Psoas muscle (tissue), 8 donors: ENCODE measurements around the gene TXK. TPM values are rescaled to one million over a fixed set of nuclear protein-coding genes. Genes with fewer than 3 reads are reported as not detected.

Source experiments
- ATAC-seq, 4 donors: fragments of 200-7000 bp; cut with Tn5 transposase; one replicate each; pipeline ENCODE4 v1.9.1; 2020; ENCODE audit warnings: moderate library complexity in 3 of 4, mild to moderate bottlenecking in 2 of 4
- DNase-seq, 2 donors: peaks; one replicate each; pipeline ENCODE4 v3.0.0-alpha.2; 2020
- H3K27ac ChIP-seq: fragments of 200-600 bp; one replicate; pipeline ENCODE4 v1.8.0; 2022
- H3K27me3 ChIP-seq, 3 donors: fragments of 200-600 bp in 1 of 3; one replicate each; pipeline versions ENCODE4 v1.6.1 to v1.8.0; 2013 to 2022; ENCODE audit warnings: low read length in 2 of 3, mild to moderate bottlenecking in 2 of 3, moderate library complexity in 1 of 3; ENCODE audit not compliant: insufficient read depth in 3 of 3
- H3K36me3 ChIP-seq, 2 donors: fragments of 200-600 bp in 1 of 2; one replicate each; pipeline versions ENCODE4 v1.6.1 to v1.8.0; 2013 to 2022; ENCODE audit warnings: low read depth in 1 of 2, mild to moderate bottlenecking in 1 of 2, moderate library complexity in 1 of 2; ENCODE audit not compliant: insufficient read depth in 1 of 2
- H3K4me1 ChIP-seq: fragments of 200-600 bp; one replicate; pipeline ENCODE4 v1.8.0; 2022
- H3K4me3 ChIP-seq: fragments of 200-600 bp; one replicate; pipeline ENCODE4 v1.8.0; 2022; ENCODE audit warnings: mild to moderate bottlenecking
- H3K9me3 ChIP-seq: fragments of 200-600 bp; one replicate; pipeline ENCODE4 v1.8.0; 2022
- CTCF ChIP-seq: fragments of 200-600 bp; IDR thresholded peaks from one replicate; pipeline ENCODE4 v1.8.0; 2022; ENCODE audit warnings: antibody characterized with exemption
- WGBS, 3 donors: extraction: QIAGEN DNeasy Blood & Tissue Kit; methylation state at CpG; one replicate each; pipeline versions ENCODE4 v1.1.6 to v1.1.7; 2013; 5-methylcytosine and 5-hydroxymethylcytosine counted together
- intact Hi-C, 2 donors: fragments of 100-400 bp; cut with DNase I; formaldehyde crosslinking; loops; one replicate each; pipeline versions ENCODE4 v1.11.0 to v1.14.2; 2022
- polyA plus RNA-seq, 3 donors: library from polyadenylated mRNA; stranded (reverse); fragments of 200-250 nt; gene quantifications; one replicate each; pipeline ENCODE4 v1.2.3, GENCODE V29; 2013
- total RNA-seq, 4 donors: library from RNA; stranded (reverse); fragmentation: NEBNext Ultra II Directional in 2 of 4; extraction: Animal tissue kit (Norgen Biotek cat#: 25700) in 2 of 4; gene quantifications; one replicate each; pipeline versions ENCODE4 v1.2.1 to v1.2.4, GENCODE V29; 2021 to 2023
- donor health status: healthy with polysubstance abuse.
- donor health status: DM: no; HTN: no; CAD: no; lungs with moderate emphysema.
- donor health status: Bipolar disorder and iron deficiency.
- donor health status: healthy.
- donor health status: DM: yes; HTN: yes; CAD: no.
- donor health status: DM: no; HTN: no; CAD: no.
- donor health status: DM: no; HTN: no; CAD: no.
- donor health status: DM: yes; HTN: yes; CAD: no.

Gene TXK
- total and polyA plus RNA-seq, 7 donors: 0.07 to 0.52 (median 0.21) TPM; not detected in 1

- intact Hi-C loops: no loop called here
- Histone ChIP-seq H3K27ac (no peak overlapping the region), H3K4me1 (no peaks in the 10 kb centered on the region), H3K9me3 (peaks cover 12% of the 10 kb centered on the region), H3K4me3 (no peak overlapping the region), H3K36me3 (peaks cover 0 to 10% of the 10 kb centered on the region in 2 donors), H3K27me3 (no peaks in the 10 kb centered on the region)
- DNase-seq: no peak
- 79 to 81% (median 80%) methylated on average over 1 of the region's 1 CpG for WGBS, 3 donors
- no peak for TF ChIP-seq CTCF
- ATAC-seq: no peak
These were observed 19.9 kb upstream of the TXK start for GRCh38 chr4:48153791-48154550.

GRCh38 chr4:48152259-48152658, 18.2 kb upstream of the TXK start:
- Histone ChIP-seq H3K4me3 (no peak overlapping the region), H3K36me3 (peaks cover 0 to 12% of the 10 kb centered on the region in 2 donors), H3K4me1 (no peaks in the 10 kb centered on the region), H3K27ac (no peak overlapping the region), H3K9me3 (peaks cover 12% of the 10 kb centered on the region), H3K27me3 (no peaks in the 10 kb centered on the region)
- ATAC-seq: no peak
- no peak for TF ChIP-seq CTCF
- no peak for DNase-seq
- 98 to 99% (median 98%) methylated on average over 5 of the region's 5 CpGs for WGBS, 3 donors
- intact Hi-C loops: no loop called here

- no peak for TF ChIP-seq CTCF
- Histone ChIP-seq H3K4me1 (no peaks in the 10 kb centered on the region), H3K4me3 (no peak overlapping the region), H3K9me3 (peaks cover 3% of the 10 kb centered on the region), H3K36me3 (peaks cover 0 to 10% of the 10 kb centered on the region in 2 donors), H3K27me3 (no peaks in the 10 kb centered on the region), H3K27ac (no peak overlapping the region)
- WGBS, 3 donors: 79 to 84% (median 79%) methylated on average over 3 of the region's 3 CpGs
- ATAC-seq (no peak), DNase-seq (no peak)
- intact Hi-C loops: no loop called here
These were observed 15.8 kb upstream of the TXK start for GRCh38 chr4:48149827-48150370.

GRCh38 chr4:48147621-48148020, 13.6 kb upstream of the TXK start:
- no peak for DNase-seq
- intact Hi-C loops: no loop called here
- no peaks in the 10 kb centered on the region for H3K27me3 ChIP-seq
- no peak for TF ChIP-seq CTCF
- ATAC-seq: no peak
- H3K4me3 ChIP-seq: no peak overlapping the region
- H3K27ac ChIP-seq: no peak overlapping the region
- WGBS, 3 donors: 88 to 98% (median 96%) methylated on average over 1 of the region's 1 CpG
- H3K9me3 ChIP-seq: no peaks in the 10 kb centered on the region
- peaks cover 0 to 16% of the 10 kb centered on the region in 2 donors for H3K36me3 ChIP-seq
- no peaks in the 10 kb centered on the region for H3K4me1 ChIP-seq
